WTC11 (cell line): ENCODE measurements around the gene KDM5A. TPM values are rescaled to one million over a fixed set of nuclear protein-coding genes. Genes with fewer than 3 reads are reported as not detected.
A peak's percentile ranks its signal among the peaks of the same experiment; 100 is the strongest.

Experiments
- ATAC-seq: fragments of 200-7000 bp; cut with Tn5 transposase; 2 replicates; pipeline ENCODE4 v1.10.0; 2021; ENCODE audit warnings: mild to moderate bottlenecking, moderate library complexity
- CTCF ChIA-PET: fragments of 300-600 bp; sonication (Branson Sonifier 250); formaldehyde crosslinking; loops from one replicate; lab custom pipeline; 2021; ENCODE audit warnings: antibody characterized with exemption; lab: Charles Lee
- POLR2A ChIA-PET: fragments of 350-600 bp; sonication (Branson Sonifier 250); formaldehyde crosslinking; loops from one replicate; lab custom pipeline; 2021; ENCODE audit warnings: antibody characterized with exemption; lab: Charles Lee
- DNase-seq: peaks from one replicate; pipeline ENCODE4 v3.0.0; 2021; ENCODE audit warnings: low spot score
- H3K27ac Mint-ChIP-seq: 2 replicates; pipeline ENCODE4 v1.8.0; 2021; ENCODE audit warnings: mixed read lengths
- H3K27me3 Mint-ChIP-seq: 2 replicates; pipeline ENCODE4 v1.8.0; 2021; ENCODE audit warnings: low read depth, mild to moderate bottlenecking, moderate library complexity, mixed read lengths
- H3K36me3 Mint-ChIP-seq: 2 replicates; pipeline ENCODE4 v1.8.0; 2021; ENCODE audit warnings: mixed read lengths
- H3K4me1 Mint-ChIP-seq: 2 replicates; pipeline ENCODE4 v1.8.0; 2022; ENCODE audit warnings: mixed read lengths
- H3K4me3 Mint-ChIP-seq: 2 replicates; pipeline ENCODE4 v1.8.0; 2021; ENCODE audit warnings: mild to moderate bottlenecking, moderate library complexity, mixed read lengths
- H3K9me3 Mint-ChIP-seq: 2 replicates; pipeline ENCODE4 v1.8.0; 2021; ENCODE audit warnings: mixed read lengths
- ATF1 ChIP-seq: sonication (generic); formaldehyde crosslinking; IDR thresholded peaks from 2 replicates; pipeline ENCODE4 v1.8.1; 2023; ENCODE audit warnings: mild to moderate bottlenecking, moderate library complexity, missing genetic modification reagents
- ATF2 ChIP-seq: sonication (generic); formaldehyde crosslinking; IDR thresholded peaks from 2 replicates; pipeline ENCODE4 v1.8.1; 2022; ENCODE audit warnings: low read depth, missing genetic modification reagents, borderline replicate concordance
- ATF3 ChIP-seq: sonication (generic); formaldehyde crosslinking; conservative IDR thresholded peaks from 2 replicates; pipeline ENCODE4 v1.8.1; 2022; ENCODE audit warnings: mild to moderate bottlenecking, missing genetic modification reagents
- ATF6 ChIP-seq: sonication (generic); formaldehyde crosslinking; IDR thresholded peaks from 2 replicates; pipeline ENCODE4 v1.8.1; 2023; ENCODE audit warnings: mild to moderate bottlenecking, missing genetic modification reagents
- ELF4 ChIP-seq: sonication (generic); formaldehyde crosslinking; IDR thresholded peaks from 2 replicates; pipeline ENCODE4 v1.8.1; 2022; ENCODE audit warnings: low read depth, mild to moderate bottlenecking, moderate library complexity, missing genetic modification reagents
- EMX1 ChIP-seq: fragments of 250-450 bp; sonication (Bioruptor Pico); IDR thresholded peaks from 2 replicates; pipeline ENCODE4 v1.8.0; 2021; ENCODE audit warnings: mild to moderate bottlenecking
- FOXK1 ChIP-seq: sonication (generic); formaldehyde crosslinking; IDR thresholded peaks from 2 replicates; pipeline ENCODE4 v1.8.0; 2022; ENCODE audit warnings: mild to moderate bottlenecking, moderate library complexity, missing genetic modification reagents
- FOXP1 ChIP-seq: sonication (generic); formaldehyde crosslinking; IDR thresholded peaks from 2 replicates; pipeline ENCODE4 v1.8.0; 2022; ENCODE audit warnings: missing genetic modification reagents, mild to moderate bottlenecking, moderate library complexity, borderline replicate concordance
- GABPB1 ChIP-seq: sonication (generic); formaldehyde crosslinking; IDR thresholded peaks from 2 replicates; pipeline ENCODE4 v1.8.1; 2023; ENCODE audit warnings: mild to moderate bottlenecking, missing genetic modification reagents
- IRF2 ChIP-seq: sonication (generic); formaldehyde crosslinking; IDR thresholded peaks from 2 replicates; pipeline ENCODE4 v1.8.0; 2022; ENCODE audit warnings: low read depth, missing genetic modification reagents, borderline replicate concordance
- JAZF1 ChIP-seq: fragments of 250-450 bp; sonication (Bioruptor Pico); IDR thresholded peaks from 2 replicates; pipeline ENCODE4 v1.9.0; 2021; ENCODE audit warnings: moderate library complexity, mild to moderate bottlenecking, inconsistent platforms
- JUN ChIP-seq: sonication (generic); formaldehyde crosslinking; IDR thresholded peaks from 2 replicates; pipeline ENCODE4 v1.8.0; 2023; ENCODE audit warnings: mild to moderate bottlenecking, missing genetic modification reagents
- MAX ChIP-seq: sonication (generic); formaldehyde crosslinking; IDR thresholded peaks from 2 replicates; pipeline ENCODE4 v1.8.0; 2022; ENCODE audit warnings: mild to moderate bottlenecking, missing genetic modification reagents
- MXD4 ChIP-seq: fragments of 250-450 bp; sonication (Bioruptor Pico); IDR thresholded peaks from 2 replicates; pipeline ENCODE4 v1.8.0; 2021; ENCODE audit warnings: mild to moderate bottlenecking, moderate library complexity, borderline replicate concordance
- NFE2L1 ChIP-seq: sonication (generic); formaldehyde crosslinking; IDR thresholded peaks from 2 replicates; pipeline ENCODE4 v1.8.1; 2023; ENCODE audit warnings: missing genetic modification reagents
- NR1H2 ChIP-seq: sonication (generic); formaldehyde crosslinking; IDR thresholded peaks from 2 replicates; pipeline ENCODE4 v1.9.0; 2021; ENCODE audit warnings: mild to moderate bottlenecking, moderate library complexity, missing genetic modification reagents
- NR2C2 ChIP-seq: sonication (generic); formaldehyde crosslinking; IDR thresholded peaks from 2 replicates; pipeline ENCODE4 v1.8.0; 2022; ENCODE audit warnings: mild to moderate bottlenecking, missing genetic modification reagents
- NR3C1 ChIP-seq: sonication (generic); formaldehyde crosslinking; conservative IDR thresholded peaks from 2 replicates; pipeline ENCODE4 v1.8.1; 2023; ENCODE audit warnings: low read depth, mild to moderate bottlenecking, missing genetic modification reagents
- RELA ChIP-seq: sonication (generic); formaldehyde crosslinking; IDR thresholded peaks from 2 replicates; pipeline ENCODE4 v1.8.1; 2022; ENCODE audit warnings: missing genetic modification reagents, mild to moderate bottlenecking, borderline replicate concordance
- SMAD3 ChIP-seq: sonication (generic); formaldehyde crosslinking; IDR thresholded peaks from 2 replicates; pipeline ENCODE4 v1.8.0; 2022; ENCODE audit warnings: missing genetic modification reagents, mild to moderate bottlenecking, borderline replicate concordance
- TEAD1 ChIP-seq: sonication (generic); formaldehyde crosslinking; IDR thresholded peaks from 2 replicates; pipeline ENCODE4 v1.8.0; 2022; ENCODE audit warnings: mild to moderate bottlenecking, missing genetic modification reagents
- TEAD4 ChIP-seq: sonication (generic); formaldehyde crosslinking; IDR thresholded peaks from 2 replicates; pipeline ENCODE4 v1.8.0; 2022; ENCODE audit warnings: mild to moderate bottlenecking, missing genetic modification reagents
- TP53 ChIP-seq: sonication (generic); formaldehyde crosslinking; IDR thresholded peaks from 2 replicates; pipeline ENCODE4 v1.8.1; 2023; ENCODE audit warnings: mild to moderate bottlenecking, missing genetic modification reagents
- USF2 ChIP-seq: sonication (generic); formaldehyde crosslinking; IDR thresholded peaks from 2 replicates; pipeline ENCODE4 v1.8.1; 2023; ENCODE audit warnings: mild to moderate bottlenecking, missing genetic modification reagents, moderate library complexity
- ZNF396 ChIP-seq: fragments of 250-450 bp; sonication (Bioruptor Pico); IDR thresholded peaks from 2 replicates; pipeline ENCODE4 v1.8.0; 2021; ENCODE audit warnings: mild to moderate bottlenecking, moderate library complexity, borderline replicate concordance
- ZNF671 ChIP-seq: fragments of 250-450 bp; sonication (Bioruptor Pico); IDR thresholded peaks from 2 replicates; pipeline ENCODE4 v1.8.0; 2021; ENCODE audit warnings: mild to moderate bottlenecking
- total RNA-seq: library from RNA; stranded (reverse); gene quantifications from 3 replicates; pipeline ENCODE4 v1.2.3, GENCODE V29; 2021

Gene KDM5A
- total RNA-seq, 1 experiment from 2014 or later, result 57.6 TPM

- TF ChIP-seq TEAD1 (peak; percentile 20; the same call in 1 of the 2 replicates), NFE2L1 (CRISPR knock-in tag) (no peak), RELA (no peak), ATF6 (CRISPR knock-in tag) (no peak), USF2 (CRISPR knock-in tag) (peak; percentile 23; the same call in 1 of the 2 replicates)
Measured at GRCh38 chr12:401235-402028, 12.3 kb upstream of the KDM5A start, which contains the start of gene CCDC77 (continued).

GRCh38 chr12:400828-401227, 11.7 kb upstream of the KDM5A start:
- ChIA-PET CTCF (interaction anchor here (0.8 to 2.2 kb wide), 5 partner anchors 12 to 181 kb away, joined by 3 to 12 read pairs (median 3); no protein-coding TSS in a partner anchor), POLR2A (interaction anchor here (1.8 kb wide), 1 partner anchor 11 kb away, joined by 12 read pairs; the partner anchor contains the start of gene KDM5A)
- Mint-ChIP-seq H3K9me3 (no peaks in the 10 kb centered on the region), H3K27ac (no peak overlapping the region)
- ATAC-seq, result peak; percentile 4
- TF ChIP-seq ZNF671 (CRISPR knock-in tag) (no peak), NR2C2 (no peak), GABPB1 (CRISPR knock-in tag) (no peak), ATF2 (no peak), IRF2 (CRISPR knock-in tag) (no peak), TEAD4 (CRISPR knock-in tag) (no peak), MAX (CRISPR knock-in tag) (no peak), EMX1 (CRISPR knock-in tag) (no peak), NR3C1 (no peak), ZNF396 (CRISPR knock-in tag) (no peak), ATF6 (CRISPR knock-in tag) (no peak)
- TF ChIP-seq, all 79 proteins: peak for 0
- no peak for DNase-seq
- Mint-ChIP-seq H3K4me1 (no peaks in the 10 kb centered on the region), H3K27me3 (no peaks in the 10 kb centered on the region), H3K36me3 (peaks cover 4% of the 10 kb centered on the region), H3K4me3 (no peak overlapping the region)

GRCh38 chr12:388541-389141, 479 bp downstream of the KDM5A start:
- Mint-ChIP-seq H3K36me3 (peaks cover 17% of the 10 kb centered on the region), H3K27me3 (no peaks in the 10 kb centered on the region; the same call in 1 of the 2 replicates), H3K4me1 (peaks cover 20% of the 10 kb centered on the region), H3K27ac (peak overlapping the region; percentile 96), H3K9me3 (no peaks in the 10 kb centered on the region), H3K4me3 (peak overlapping the region; percentile 99)
- CTCF ChIA-PET, result interaction anchor here (0.8 kb wide), 1 partner anchor 13 kb away, joined by 4 read pairs; the partner anchor contains the start of gene CCDC77
- POLR2A ChIA-PET, result interaction anchor here (0.5 to 1.7 kb wide), 2 partner anchors 13 to 169 kb away, joined by 3 to 12 read pairs; partner anchors contain the start of gene CCDC77
- ATAC-seq (peak; percentile 10), DNase-seq (peak; percentile 51)
- TF ChIP-seq JAZF1 (CRISPR knock-in tag) (no peak), ATF3 (CRISPR knock-in tag) (no peak), MXD4 (CRISPR knock-in tag) (no peak), FOXP1 (CRISPR knock-in tag) (no peak), TP53 (CRISPR knock-in tag) (no peak), ATF1 (CRISPR knock-in tag) (no peak), NR1H2 (CRISPR knock-in tag) (no peak), SMAD3 (CRISPR knock-in tag) (no peak), ELF4 (no peak), FOXK1 (CRISPR knock-in tag) (no peak), JUN (CRISPR knock-in tag) (no peak)
